H1 (cell line): ENCODE results near the gene KCNK2. TPM values are rescaled to one million over a fixed set of nuclear protein-coding genes. Genes with fewer than 3 reads are reported as not detected.

Experiments used
- CTCF ChIA-PET: fragments of 300-600 bp; sonication (Branson Sonifier 250); formaldehyde crosslinking; loops from one replicate; lab custom pipeline; 2021; ENCODE audit not compliant: partially characterized antibody; lab: Charles Lee
- POLR2A ChIA-PET: fragments of 300-600 bp; sonication (Branson Sonifier 250); formaldehyde crosslinking; loops from one replicate; lab custom pipeline; 2021; ENCODE audit warnings: inconsistent platforms; ENCODE audit not compliant: partially characterized antibody; lab: Charles Lee
- DNase-seq, 2 experiments: peaks; one replicate each; pipeline versions ENCODE4 v3.0.0 to v3.0.0-alpha.2; 2010 to 2022; ENCODE audit warnings: low spot score in 2 of 2, low read depth in 1 of 2, mixed read lengths in 1 of 2
- FAIRE-seq: peaks from 2 replicates; lab custom pipeline; 2011; peaks lifted over from hg19 to GRCh38; lab: Jason Lieb, UNC
- H2AFZ ChIP-seq: 2 replicates; pipeline ENCODE4 v1.8.1; 2012; ENCODE audit warnings: low read length, inconsistent platforms
- H2AK5ac ChIP-seq: 2 replicates; pipeline ENCODE4 v1.6.1; 2013; ENCODE audit warnings: low read depth, low read length
- H2BK120ac ChIP-seq: replicated peaks from 2 replicates; pipeline ENCODE3; 2013; ENCODE audit warnings: low read depth, low read length, inconsistent platforms
- H2BK12ac ChIP-seq: 2 replicates; pipeline ENCODE4 v1.6.1; 2013; ENCODE audit warnings: low read depth, low read length
- H2BK15ac ChIP-seq: 2 replicates; pipeline ENCODE4 v1.6.1; 2013; ENCODE audit warnings: low read length
- H2BK20ac ChIP-seq: 2 replicates; pipeline ENCODE4 v1.6.1; 2013; ENCODE audit warnings: low read length
- H2BK5ac ChIP-seq: 2 replicates; pipeline ENCODE4 v1.6.1; 2013; ENCODE audit warnings: low read depth, low read length
- H3K14ac ChIP-seq: 2 replicates; pipeline ENCODE4 v1.6.1; 2013; ENCODE audit warnings: inconsistent platforms; ENCODE audit not compliant: insufficient read length
- H3K18ac ChIP-seq: 2 replicates; pipeline ENCODE4 v1.6.1; 2013; ENCODE audit warnings: low read length; ENCODE audit errors: extremely low read depth
- H3K23ac ChIP-seq: 2 replicates; pipeline ENCODE4 v1.6.1; 2013; ENCODE audit warnings: inconsistent platforms; ENCODE audit not compliant: insufficient read length
- H3K23me2 ChIP-seq: 2 replicates; pipeline ENCODE4 v1.6.1; 2013; ENCODE audit warnings: low read depth, low read length
- H3K27ac ChIP-seq: 2 replicates; pipeline ENCODE4 v1.6.1; 2011; ENCODE audit warnings: low read depth, low read length, inconsistent platforms
- H3K27me3 ChIP-seq, 4 experiments: replicated peaks in 1 of 4; 1 replicate in 1 of 4; 2 replicates in 3 of 4; pipeline versions ENCODE4 v1.6.1 to v1.8.1; 2011 to 2013; ENCODE audit warnings: low read length in 3 of 4, mild to moderate bottlenecking in 3 of 4, inconsistent platforms in 2 of 4, mixed read lengths in 2 of 4, moderate library complexity in 1 of 4; ENCODE audit not compliant: control insufficient read depth in 3 of 4, insufficient read depth in 3 of 4; ENCODE audit errors: extremely low read depth in 1 of 4
- H3K36me3 ChIP-seq, 4 experiments: 2 replicates each; pipeline versions ENCODE4 v1.6.1 to v1.8.1; 2011 to 2013; ENCODE audit warnings: mild to moderate bottlenecking in 4 of 4, low read length in 3 of 4, moderate library complexity in 2 of 4, control low read depth in 1 of 4, inconsistent platforms in 1 of 4; ENCODE audit not compliant: insufficient read depth in 4 of 4, control insufficient read depth in 2 of 4
- H3K4ac ChIP-seq: replicated peaks from 2 replicates; pipeline ENCODE3; 2013; ENCODE audit warnings: low read length, low read depth, mixed read lengths, inconsistent platforms; ENCODE audit not compliant: insufficient read length
- H3K4me1 ChIP-seq, 4 experiments: replicated peaks in 1 of 4; 1 replicate in 1 of 4; 2 replicates in 3 of 4; pipeline versions ENCODE4 v1.6.1 to v1.8.1; 2011 to 2013; ENCODE audit warnings: low read length in 3 of 4, inconsistent platforms in 2 of 4, mixed read lengths in 1 of 4; ENCODE audit not compliant: insufficient read depth in 4 of 4, control insufficient read depth in 3 of 4
- H3K4me2 ChIP-seq, 2 experiments: 2 replicates each; pipeline versions ENCODE4 v1.6.1 to v1.8.1; 2011 to 2013; ENCODE audit warnings: low read depth in 2 of 2, low read length in 2 of 2, control low read depth in 1 of 2, inconsistent platforms in 1 of 2, mild to moderate bottlenecking in 1 of 2; ENCODE audit not compliant: insufficient read depth in 1 of 2
- H3K4me3 ChIP-seq, 4 experiments: fragments of 200-600, 300-600 bp in 1 of 4; sonication (generic), shearing (Covaris generic), sonication (Bioruptor Twin) in 1 of 4; 2 replicates each; pipeline versions ENCODE4 v1.5.1 to v1.8.1; 2011 to 2016; ENCODE audit warnings: low read length in 4 of 4, low read depth in 3 of 4, control low read depth in 2 of 4, inconsistent platforms in 2 of 4, mild to moderate bottlenecking in 2 of 4, mixed read lengths in 1 of 4, moderate library complexity in 1 of 4; ENCODE audit not compliant: insufficient read depth in 2 of 4; ENCODE audit errors: extremely low read depth in 1 of 4
- H3K56ac ChIP-seq: replicated peaks from 2 replicates; pipeline ENCODE3; 2013; ENCODE audit warnings: low read depth, mild to moderate bottlenecking, mixed read lengths, low read length, inconsistent platforms; ENCODE audit not compliant: insufficient read length
- H3K79me1 ChIP-seq: 2 replicates; pipeline ENCODE4 v1.6.1; 2013; ENCODE audit warnings: low read depth, low read length, control low read depth
- H3K79me2 ChIP-seq, 2 experiments: 2 replicates each; pipeline versions ENCODE4 v1.6.1 to v1.8.1; 2012 to 2013; ENCODE audit warnings: low read length in 2 of 2, mild to moderate bottlenecking in 2 of 2, inconsistent platforms in 1 of 2; ENCODE audit not compliant: insufficient read depth in 2 of 2, control insufficient read depth in 1 of 2
- H3K9ac ChIP-seq, 4 experiments: replicated peaks in 1 of 4; 1 replicate in 1 of 4; 2 replicates in 3 of 4; pipeline versions ENCODE4 v1.6.1 to v1.8.1; 2011 to 2013; ENCODE audit warnings: low read depth in 3 of 4, low read length in 3 of 4, control low read depth in 2 of 4, mild to moderate bottlenecking in 2 of 4, moderate library complexity in 2 of 4, inconsistent platforms in 1 of 4; ENCODE audit errors: extremely low read depth in 1 of 4
- H3K9me3 ChIP-seq, 2 experiments: 2 replicates each; pipeline versions ENCODE4 v1.6.1 to v1.8.1; 2012 to 2013; ENCODE audit warnings: mild to moderate bottlenecking in 2 of 2, moderate library complexity in 2 of 2, control low read depth in 1 of 2, inconsistent platforms in 1 of 2, low read depth in 1 of 2, low read length in 1 of 2, mixed read lengths in 1 of 2; ENCODE audit not compliant: insufficient read depth in 2 of 2
- H4K20me1 ChIP-seq, 2 experiments: replicated peaks in 1 of 2; 2 replicates each; pipeline versions ENCODE3 to v1.8.1; 2011 to 2013; ENCODE audit warnings: inconsistent platforms in 2 of 2, low read length in 2 of 2, mild to moderate bottlenecking in 1 of 2; ENCODE audit not compliant: insufficient read depth in 2 of 2, control insufficient read depth in 1 of 2
- H4K5ac ChIP-seq: 2 replicates; pipeline ENCODE4 v1.6.1; 2013; ENCODE audit warnings: low read length, low read depth, mixed read lengths, inconsistent platforms; ENCODE audit not compliant: insufficient read length
- H4K8ac ChIP-seq: 2 replicates; pipeline ENCODE4 v1.8.0; 2013; ENCODE audit warnings: mild to moderate bottlenecking, moderate library complexity, low read length, inconsistent platforms; ENCODE audit not compliant: insufficient read depth; ENCODE audit errors: extremely low read depth
- H4K91ac ChIP-seq: replicated peaks from 2 replicates; pipeline ENCODE3; 2013; ENCODE audit warnings: low read length, mixed read lengths, inconsistent platforms; ENCODE audit not compliant: insufficient read length
- BCL11A ChIP-seq, 2 experiments: IDR thresholded peaks; one replicate each; pipeline ENCODE4 v1.6.1; 2011; ENCODE audit warnings: low read depth in 2 of 2, low read length in 2 of 2, mild to moderate bottlenecking in 2 of 2
- CHD1 ChIP-seq: IDR thresholded peaks from 2 replicates; pipeline ENCODE4 v1.6.1; 2012; ENCODE audit warnings: low read depth, low read length, improper control_type of control experiment
- HDAC2 ChIP-seq, 2 experiments: fragments of 300-600 bp in 1 of 2; sonication (generic) in 1 of 2; IDR thresholded peaks; 2 replicates each; pipeline ENCODE4 v1.6.1; 2011 to 2012; ENCODE audit warnings: low read depth in 2 of 2, low read length in 2 of 2, mild to moderate bottlenecking in 2 of 2, moderate library complexity in 2 of 2, borderline replicate concordance in 1 of 2, inconsistent platforms in 1 of 2
- PHF8 ChIP-seq: fragments of 200-600 bp; sonication (generic); conservative IDR thresholded peaks from 2 replicates; pipeline ENCODE4 v1.7.1; 2012; ENCODE audit warnings: low read depth, mild to moderate bottlenecking, inconsistent platforms, low read length, moderate library complexity
- SIX5 ChIP-seq: IDR thresholded peaks from 2 replicates; pipeline ENCODE4 v1.6.1; 2011; ENCODE audit warnings: mild to moderate bottlenecking, low read depth, low read length
- TAF1 ChIP-seq: IDR thresholded peaks from 2 replicates; pipeline ENCODE4 v1.6.1; 2011; ENCODE audit warnings: mild to moderate bottlenecking, low read depth, low read length
- WGBS, 2 experiments: shearing (Covaris generic) in 1 of 2; methylation state at CpG; one replicate each; pipeline versions ENCODE4 v1.1.6 to v1.1.7; 2013 to 2015; ENCODE audit warnings: low lambda C conversion rate in 2 of 2, mixed read lengths in 2 of 2, inconsistent platforms in 1 of 2, low coverage in 1 of 2, missing lambda C conversion rate in 1 of 2; ENCODE audit not compliant: insufficient replicate concordance in 2 of 2, insufficient coverage in 1 of 2, insufficient read length in 1 of 2; ENCODE audit errors: extremely low coverage in 1 of 2, missing lambda C conversion rate in 1 of 2; 5-methylcytosine and 5-hydroxymethylcytosine counted together
- polyA plus RNA-seq, 7 experiments: library from polyadenylated mRNA; depleted of rRNA in 3 of 7; stranded (reverse) in 5 of 7; unstranded in 2 of 7; fragments of >200 nt in 5 of 7; fragments of 200-250 nt in 2 of 7; gene quantifications; 1 replicate in 5 of 7; 2 replicates in 1 of 7; 4 replicates in 1 of 7; pipeline versions ENCODE4 v1.2.1 to v1.2.3, GENCODE V29; 2011 to 2013; ENCODE audit warnings: missing spikeins in 2 of 7, mixed read lengths in 2 of 7
- total RNA-seq: library from RNA; stranded (reverse); fragmentation: NEBNext Ultra II Directional; extraction: Animal tissue kit (Norgen Biotek cat#: 25700); gene quantifications from 2 replicates; pipeline ENCODE4 v1.2.1, GENCODE V29; 2021

KCNK2 gene
- total and polyA plus RNA-seq, 2 of the 8 experiments (the other 6 are each of a cell fraction or from before 2014, with no cell fraction given): 0.59 to 1.2 TPM

GRCh38 chr1:215106067-215106466 lies 23.5 kb downstream of the KCNK2 start:
- ChIA-PET POLR2A (no interaction called here), CTCF (no interaction called here)
- no peak overlapping the region for H2BK5ac ChIP-seq
- H2BK15ac ChIP-seq: no peak overlapping the region
- no peaks in the 10 kb centered on the region for H4K20me1 ChIP-seq
- no peak overlapping the region for H3K18ac ChIP-seq
- no peak overlapping the region for H3K56ac ChIP-seq
- FAIRE-seq: no peak
- no peak overlapping the region for H4K8ac ChIP-seq
- H3K79me1 ChIP-seq: no peaks in the 10 kb centered on the region
- H3K14ac ChIP-seq: no peak overlapping the region
- no peak overlapping the region for H2AFZ ChIP-seq
- TF ChIP-seq CHD1 (no peak), SIX5 (no peak), TAF1 (no peak), PHF8 (no peak), BCL11A (IDR thresholded peaks at IDR 0.05; ENCODE audit: low read depth in 2 of 2, low read length in 2 of 2) (no peak), HDAC2 (IDR thresholded peaks at IDR 0.05; ENCODE audit: borderline replicate concordance in 1 of 2, low read depth in 2 of 2, low read length in 2 of 2) (no peak)
- no peak overlapping the region for H3K23ac ChIP-seq
- H3K4ac ChIP-seq: no peak overlapping the region
- DNase-seq: no peak
- H3K4me3 ChIP-seq: no peak overlapping the region
- WGBS, 2 experiments: 91% methylated on average over 2 of the region's 2 CpGs; no CpG with 5 or more reads in 1 of the 2 experiments
- H2BK20ac ChIP-seq: no peak overlapping the region
- no peaks in the 10 kb centered on the region for H3K36me3 ChIP-seq
- no peaks in the 10 kb centered on the region for H3K79me2 ChIP-seq
- H3K9me3 ChIP-seq: 0 out of 4 replicates have a peak, but pooled peaks cover 0 to 6% of the 10 kb centered on the region in 2 experiments
- H3K9ac ChIP-seq: no peak overlapping the region
- H3K27me3 ChIP-seq: no peaks in the 10 kb centered on the region
- no peak overlapping the region for H4K5ac ChIP-seq
- no peak overlapping the region for H4K91ac ChIP-seq
- H2BK120ac ChIP-seq: no peak overlapping the region
- H3K4me1 ChIP-seq: no peaks in the 10 kb centered on the region
- no peak overlapping the region for H3K27ac ChIP-seq
- H3K4me2 ChIP-seq: no peak overlapping the region
- no peak overlapping the region for H2BK12ac ChIP-seq
- H2AK5ac ChIP-seq: no peak overlapping the region
- no peaks in the 10 kb centered on the region for H3K23me2 ChIP-seq
